ENCODE results near the gene USP1.

Gene USP1

GRCh38 chr1:62436466-62437272, at the start of gene USP1:
Gene USP1, plus strand, starts transcription at chr1:62437049. Its CDS starts 2,819 bp downstream, at chr1:62439868.
- DNase-seq (ENCODE audit: low read depth in 2 of 2) = peak; percentile 90 to 96

DNA sequence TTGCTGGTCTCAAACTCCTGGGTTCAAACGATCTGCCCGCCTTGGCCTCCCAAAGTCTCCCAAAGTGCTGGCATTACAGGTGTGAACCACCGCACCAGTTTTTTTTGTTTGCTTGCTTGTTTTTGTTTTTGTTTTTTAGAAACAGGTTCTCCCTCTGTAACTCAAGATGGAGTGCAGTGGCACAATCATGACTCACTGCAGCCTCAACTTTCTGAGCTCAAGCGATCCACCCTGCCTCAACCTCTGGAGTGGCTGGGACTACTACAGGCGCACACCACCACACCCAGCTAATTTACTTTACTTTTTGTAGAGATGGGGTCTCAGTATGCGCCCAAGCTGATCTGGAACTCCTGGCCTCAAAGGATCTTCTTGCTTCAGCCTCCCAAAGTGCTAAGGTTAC, 47.3 kb upstream of the USP1 start:
- DNase-seq (ENCODE audit: low read depth in 2 of 2) = no peak

DNA sequence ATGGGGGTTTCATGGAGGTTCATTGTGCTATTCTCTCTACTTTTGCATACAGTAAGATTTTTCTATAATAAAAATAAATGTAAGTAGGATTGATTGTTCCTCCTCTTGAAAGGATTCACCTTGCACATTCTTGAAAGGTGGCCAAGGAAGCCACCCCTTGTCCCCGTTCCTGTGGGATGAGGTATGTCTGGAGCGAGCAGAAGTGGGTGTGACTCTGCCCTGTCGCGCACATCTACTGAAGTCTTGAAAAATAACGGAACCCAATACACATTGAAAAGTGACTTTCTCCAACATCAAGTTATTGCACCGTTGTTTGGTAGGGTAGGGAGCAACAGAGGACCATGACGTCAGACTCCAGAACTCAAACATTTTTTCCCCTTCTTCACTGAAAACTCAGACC, 46.8 kb upstream of the USP1 start:
- DNase-seq (ENCODE audit: low read depth in 2 of 2) = no peak

- DNase-seq (ENCODE audit: low read depth in 2 of 2) = no peak
Measured at GRCh38 chr1:62391369-62391971, 45.4 kb upstream of the USP1 start.

- DNase-seq (ENCODE audit: low read depth in 2 of 2) = no peak
Measured at GRCh38 chr1:62392951-62393350, 43.9 kb upstream of the USP1 start.

DNA sequence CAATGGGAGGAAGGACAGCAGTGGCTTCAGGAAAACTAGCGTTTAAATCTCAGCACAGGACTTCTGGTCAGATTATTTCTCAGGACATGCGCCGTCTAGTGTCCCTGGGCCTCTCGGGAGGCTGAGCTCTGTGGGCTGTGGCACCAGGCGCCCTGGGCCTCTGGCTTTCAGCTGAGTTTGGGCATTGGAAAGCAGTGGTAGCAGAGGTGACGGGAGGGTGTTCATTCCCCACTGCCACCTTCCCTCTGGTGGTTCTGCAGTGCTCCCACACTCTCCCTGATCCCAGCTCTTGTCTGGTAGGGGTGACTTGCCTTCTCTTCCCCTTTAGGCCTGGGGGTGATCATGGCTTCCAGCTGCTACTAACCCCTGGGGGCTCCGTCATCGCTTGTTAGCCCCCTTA, 42.2 kb upstream of the USP1 start:
- no peak for DNase-seq (ENCODE audit: low read depth in 2 of 2)

GRCh38 chr1:62395291-62395690, 41.6 kb upstream of the USP1 start:
- no peak for DNase-seq (ENCODE audit: low read depth in 2 of 2)

GRCh38 chr1:62396871-62397270, 40.0 kb upstream of the USP1 start:
- DNase-seq (ENCODE audit: low read depth in 2 of 2) = no peak

DNA sequence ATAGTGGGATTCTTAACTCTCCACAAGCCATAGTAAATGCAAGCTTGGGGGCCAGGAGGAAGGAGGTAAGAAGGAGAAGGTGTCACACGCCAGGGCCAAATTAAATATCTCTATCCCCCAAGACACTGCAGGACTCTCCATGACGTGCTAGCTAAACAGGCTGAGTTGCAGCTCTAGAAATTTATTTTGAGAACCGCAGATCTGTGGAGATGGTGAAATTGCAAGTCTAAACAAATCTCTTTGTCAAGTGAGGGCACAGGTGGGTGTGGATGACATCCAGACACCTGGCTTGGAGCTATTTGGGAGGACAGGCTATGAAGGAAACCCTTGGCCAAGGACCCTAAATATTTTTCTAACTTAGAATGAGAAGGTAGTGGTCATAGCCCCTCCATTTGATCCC, 39.5 kb upstream of the USP1 start:
- no peak for DNase-seq (ENCODE audit: low read depth in 2 of 2)

- no peak for DNase-seq (ENCODE audit: low read depth in 2 of 2)
Measured at GRCh38 chr1:62398377-62398776, 38.5 kb upstream of the USP1 start.

DNA sequence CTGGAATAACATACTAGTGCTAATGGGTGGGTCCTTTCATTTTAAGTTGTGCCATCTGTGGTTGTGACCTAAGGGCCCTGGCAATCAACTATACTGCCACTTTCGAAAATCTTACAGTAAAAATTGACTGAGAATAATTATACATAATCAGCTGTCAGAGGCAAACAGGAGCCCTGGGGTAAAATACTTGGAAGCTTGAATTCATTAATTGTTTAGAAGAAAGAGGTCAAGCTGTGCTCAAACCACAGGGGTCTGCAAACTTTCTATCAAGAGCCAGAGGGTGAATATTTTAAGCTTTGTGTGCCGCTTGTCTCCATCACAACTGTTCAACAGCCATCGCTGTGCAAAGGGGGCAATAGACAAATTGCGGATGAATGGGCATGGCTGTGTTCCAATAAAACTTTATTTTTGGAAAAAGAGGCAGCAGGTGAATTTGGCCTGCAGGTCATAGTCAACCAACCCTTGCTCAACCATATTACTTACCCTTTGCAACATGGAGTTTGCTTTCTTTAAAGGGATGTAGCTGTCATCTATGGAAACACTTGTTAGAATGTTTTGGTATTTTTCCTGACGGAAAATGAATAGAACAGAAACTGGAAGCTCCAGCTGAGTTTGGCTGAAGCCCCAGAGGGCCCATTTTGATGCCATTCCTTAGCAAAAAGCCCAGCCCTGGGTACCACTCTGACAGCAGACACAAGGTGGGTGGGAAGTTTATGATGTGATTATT, 35.7 kb upstream of the USP1 start:
- no peak for DNase-seq (ENCODE audit: low read depth in 2 of 2)

DNA sequence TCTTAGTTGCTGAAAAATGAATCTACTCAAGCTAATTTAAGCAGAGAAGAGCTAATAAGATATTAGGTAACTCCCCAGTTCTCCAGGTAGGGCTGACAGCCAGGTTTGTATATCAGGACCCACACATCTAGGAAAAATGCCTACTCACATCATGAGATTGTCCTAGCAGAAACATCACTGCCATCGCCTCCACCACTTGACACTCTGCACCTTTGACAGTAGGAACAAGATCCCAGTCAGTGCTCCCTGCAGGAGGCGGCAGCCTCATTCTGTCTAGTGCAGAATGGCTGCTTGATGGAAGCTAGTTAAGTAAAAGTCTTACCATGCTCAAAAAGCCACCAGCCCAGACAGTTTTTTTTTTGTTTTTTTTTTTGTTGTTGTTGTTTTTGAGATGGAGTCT, 31.6 kb upstream of the USP1 start:
- no peak for DNase-seq (ENCODE audit: low read depth in 2 of 2)

GRCh38 chr1:62406576-62406975, 30.3 kb upstream of the USP1 start:
- DNase-seq (ENCODE audit: low read depth in 2 of 2) = no peak

GRCh38 chr1:62407398-62408009, 29.3 kb upstream of the USP1 start:
- DNase-seq (ENCODE audit: low read depth in 2 of 2) = no peak

DNA sequence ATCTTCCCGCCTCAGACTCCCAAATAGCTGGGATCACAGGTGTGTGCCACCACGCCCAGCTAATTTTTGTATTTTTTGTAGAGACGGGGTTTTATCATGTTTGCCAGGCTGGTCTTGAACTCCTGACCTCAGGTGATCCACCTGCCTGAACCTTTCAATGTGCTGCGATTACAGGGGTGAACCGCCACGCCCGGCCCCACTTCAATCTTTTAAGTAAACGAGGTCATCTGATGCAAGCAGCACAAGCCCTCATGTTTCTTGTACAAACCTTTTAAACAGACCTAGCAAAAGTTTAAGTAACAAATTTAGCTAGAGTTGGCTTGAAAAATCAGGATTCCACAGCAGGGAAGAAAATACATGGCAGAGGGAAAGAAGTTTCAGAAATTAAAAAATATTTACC, 21.2 kb upstream of the USP1 start:
- no peak for DNase-seq (ENCODE audit: low read depth in 2 of 2)

GRCh38 chr1:62417351-62417999, 19.4 kb upstream of the USP1 start:
- no peak for DNase-seq (ENCODE audit: low read depth in 2 of 2)

DNA sequence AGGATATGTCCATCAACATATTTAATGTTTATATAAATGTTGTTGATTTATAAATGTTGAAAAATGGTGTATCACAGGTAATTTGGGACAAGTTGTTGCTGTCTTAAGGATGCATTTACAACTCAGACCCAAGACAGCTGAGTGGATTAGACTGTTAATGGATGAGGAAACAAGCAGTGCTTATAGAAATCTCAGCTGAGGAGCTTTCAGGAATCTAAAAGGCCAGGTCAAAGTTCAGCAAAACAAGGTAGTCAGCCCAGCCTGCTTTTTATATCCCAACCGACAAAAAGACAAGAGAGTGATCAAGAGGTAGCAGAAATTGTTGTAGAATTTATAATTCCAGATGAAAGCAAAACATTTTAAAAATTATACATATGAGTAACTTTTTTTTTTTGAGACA, 16.6 kb upstream of the USP1 start:
- DNase-seq (ENCODE audit: low read depth in 2 of 2) = no peak

DNA sequence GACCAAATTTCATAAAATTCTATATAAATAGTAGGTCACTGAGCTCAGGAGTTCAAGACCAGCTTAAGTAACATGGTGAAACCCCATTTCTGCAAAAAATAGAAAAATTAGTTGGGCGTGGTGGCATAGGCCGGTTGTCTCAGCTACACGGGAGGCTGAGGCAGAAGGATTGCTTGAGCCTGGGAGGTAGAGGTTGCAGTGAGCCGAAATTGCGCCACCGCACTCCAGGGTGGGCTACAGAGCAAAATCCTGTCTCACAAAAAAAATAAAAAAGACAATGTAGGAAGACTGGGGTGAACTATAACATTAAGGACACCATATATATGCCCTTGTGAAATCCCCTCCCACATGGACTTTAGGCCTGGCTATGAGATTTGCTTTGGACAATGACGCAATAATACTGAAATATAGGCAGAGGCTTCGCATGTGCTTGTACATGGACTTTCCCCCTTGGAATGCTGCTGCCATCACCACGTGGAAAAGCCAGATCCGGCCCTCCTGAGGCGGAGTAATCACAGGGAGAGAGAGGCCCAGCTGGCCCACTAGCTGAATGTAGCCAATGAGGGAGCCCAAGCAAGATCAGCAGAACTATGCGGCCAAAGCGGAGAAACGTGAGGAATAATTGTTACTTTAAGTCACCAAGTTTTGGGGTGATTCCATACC, 13.1 kb upstream of the USP1 start:
- DNase-seq (ENCODE audit: low read depth in 2 of 2) = no peak

DNA sequence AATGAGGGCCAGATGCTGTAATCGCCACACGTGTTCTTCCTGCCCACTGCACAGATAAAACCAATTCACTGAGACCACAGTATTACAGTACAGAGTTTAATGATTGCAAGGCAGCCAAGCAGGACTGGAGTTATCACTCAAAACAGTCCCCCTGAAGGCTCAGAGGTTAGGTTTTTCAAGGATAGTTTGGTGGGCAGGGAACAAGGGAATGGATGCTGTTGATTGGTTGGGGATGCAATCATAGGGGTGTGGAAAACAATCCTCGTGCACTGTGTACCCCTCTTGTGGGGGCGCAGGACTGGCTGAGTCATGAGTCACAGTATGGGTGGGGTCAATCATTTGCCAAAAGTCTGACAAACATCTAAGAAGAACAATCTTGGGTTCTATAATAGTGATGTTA, 12.4 kb upstream of the USP1 start:
- no peak for DNase-seq (ENCODE audit: low read depth in 2 of 2)

DNA sequence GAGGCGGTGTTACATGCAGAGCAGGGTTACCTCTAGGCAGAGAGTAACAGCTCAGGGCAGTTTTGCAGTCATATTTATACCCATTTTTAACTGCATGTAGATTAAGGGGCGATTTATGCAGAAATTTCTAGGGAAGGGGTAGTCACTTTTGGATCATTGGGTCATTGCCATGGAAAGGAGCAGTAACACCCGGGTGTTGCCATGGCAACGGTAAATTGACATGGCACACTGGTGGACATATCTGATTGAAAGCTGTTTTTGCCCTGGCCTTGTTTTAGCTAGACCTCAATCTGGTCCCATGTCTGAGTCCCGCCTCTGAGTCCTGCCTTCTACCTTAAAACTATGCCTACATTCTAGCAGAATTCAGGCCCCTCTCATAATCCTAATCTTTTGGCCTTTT, 11.8 kb upstream of the USP1 start:
- DNase-seq (ENCODE audit: low read depth in 2 of 2) = no peak

DNA sequence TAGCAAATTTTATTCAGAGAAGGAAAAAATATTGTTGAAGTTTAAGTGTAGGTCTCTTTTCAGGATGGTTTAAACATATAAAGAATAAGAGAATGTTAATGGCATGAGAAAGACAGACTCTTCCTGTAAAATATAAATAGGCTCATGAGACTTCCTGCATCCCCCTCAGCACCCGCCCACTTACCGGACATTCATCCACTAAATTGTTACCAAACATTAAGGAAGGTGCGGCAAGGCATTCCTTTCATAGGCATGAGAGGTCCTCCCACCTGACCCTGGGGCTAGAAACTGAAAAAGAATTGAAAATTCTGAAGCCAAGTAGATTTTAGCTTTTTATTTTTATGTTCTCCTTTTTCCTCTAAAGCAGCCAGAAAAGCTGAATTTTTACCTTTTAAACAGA, 10.6 kb upstream of the USP1 start:
- no peak for DNase-seq (ENCODE audit: low read depth in 2 of 2)

Measured in activated CD8-positive, alpha-beta memory T cell treated with anti-CD3 and anti-CD28 coated beads for 4 hours (primary cell).